ENCODE measurements around the gene CDC42BPA. TPM values are rescaled to one million over a fixed set of nuclear protein-coding genes. Genes with fewer than 3 reads are reported as not detected.
"Not testable (repeated sequence)": the region's sequence is repeated elsewhere in the genome, so short reads cannot be mapped to it uniquely, and the experiment has no call there.

The CDC42BPA gene
- total RNA-seq, 1 donor from 2014 or later = 61.6 TPM

DNA sequence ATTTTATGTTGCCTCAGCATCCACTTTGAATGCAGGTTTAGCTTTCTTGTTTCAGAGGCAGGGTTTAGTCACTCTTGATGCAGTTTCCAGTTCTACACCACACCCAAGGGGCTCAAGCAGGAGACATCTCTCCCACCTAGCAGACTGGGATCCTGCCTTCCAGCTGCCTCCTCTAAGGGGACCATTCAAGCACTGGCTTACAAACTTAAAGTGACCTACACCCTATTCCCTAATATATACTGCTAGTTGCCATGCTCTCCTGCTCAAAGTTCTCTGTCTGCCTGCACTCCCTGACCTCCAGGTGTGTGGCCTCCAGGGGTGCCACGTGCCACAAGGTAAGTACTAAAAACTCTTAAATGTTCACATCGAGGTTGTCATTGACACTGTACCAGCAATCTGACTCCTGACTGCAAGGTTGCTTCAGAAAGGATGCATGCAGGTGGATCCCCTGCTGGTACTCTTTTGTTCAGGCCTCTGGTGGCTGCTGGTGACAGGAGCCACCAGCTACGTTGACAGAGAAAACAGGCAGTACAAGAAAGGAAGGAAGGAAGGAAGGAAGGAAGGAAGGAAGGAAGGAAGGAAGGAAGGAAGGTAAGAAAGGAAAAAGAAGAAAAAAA is 192.3 kb downstream of the CDC42BPA start:
- no peak overlapping the region for H3K27ac Mint-ChIP-seq (ENCODE audit: unreplicated experiment)
- no peaks in the 10 kb centered on the region for H3K9me3 Mint-ChIP-seq (ENCODE audit: low read depth)
- peaks cover 7% of the 10 kb centered on the region for H3K4me1 Mint-ChIP-seq (ENCODE audit: low read depth)
- peaks cover 11% of the 10 kb centered on the region for H3K36me3 Mint-ChIP-seq (ENCODE audit: low read depth)
- no peak for DNase-seq (ENCODE audit: low spot score)
- no peaks in the 10 kb centered on the region for H3K27me3 Mint-ChIP-seq (ENCODE audit: low read depth)
- no peak overlapping the region for H3K4me3 Mint-ChIP-seq (ENCODE audit: unreplicated experiment)
- TF ChIP-seq, protein P1, sequence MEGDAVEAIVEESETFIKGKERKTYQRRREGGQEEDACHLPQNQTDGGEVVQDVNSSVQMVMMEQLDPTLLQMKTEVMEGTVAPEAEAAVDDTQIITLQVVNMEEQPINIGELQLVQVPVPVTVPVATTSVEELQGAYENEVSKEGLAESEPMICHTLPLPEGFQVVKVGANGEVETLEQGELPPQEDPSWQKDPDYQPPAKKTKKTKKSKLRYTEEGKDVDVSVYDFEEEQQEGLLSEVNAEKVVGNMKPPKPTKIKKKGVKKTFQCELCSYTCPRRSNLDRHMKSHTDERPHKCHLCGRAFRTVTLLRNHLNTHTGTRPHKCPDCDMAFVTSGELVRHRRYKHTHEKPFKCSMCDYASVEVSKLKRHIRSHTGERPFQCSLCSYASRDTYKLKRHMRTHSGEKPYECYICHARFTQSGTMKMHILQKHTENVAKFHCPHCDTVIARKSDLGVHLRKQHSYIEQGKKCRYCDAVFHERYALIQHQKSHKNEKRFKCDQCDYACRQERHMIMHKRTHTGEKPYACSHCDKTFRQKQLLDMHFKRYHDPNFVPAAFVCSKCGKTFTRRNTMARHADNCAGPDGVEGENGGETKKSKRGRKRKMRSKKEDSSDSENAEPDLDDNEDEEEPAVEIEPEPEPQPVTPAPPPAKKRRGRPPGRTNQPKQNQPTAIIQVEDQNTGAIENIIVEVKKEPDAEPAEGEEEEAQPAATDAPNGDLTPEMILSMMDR (IDR thresholded peaks at IDR 0.05) = no peak

DNA sequence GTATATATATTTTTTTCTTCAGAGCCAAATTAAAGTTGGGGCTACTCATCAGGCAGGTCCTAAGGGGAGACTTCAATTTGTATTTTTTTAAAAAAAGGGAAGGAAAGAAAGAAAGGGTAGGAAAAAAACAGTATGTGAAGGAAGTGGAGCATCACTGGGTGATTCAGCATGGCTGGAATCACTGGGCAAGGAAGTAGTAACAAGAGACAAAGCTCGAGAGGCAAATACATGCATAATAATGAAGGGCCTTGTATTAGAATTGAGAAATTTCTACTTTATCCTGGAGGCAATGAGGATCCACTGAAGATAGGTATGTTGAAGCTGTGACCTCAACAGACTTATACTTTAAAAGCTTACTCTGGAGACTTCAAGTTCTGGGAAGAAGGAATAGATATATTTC is 193.8 kb downstream of the CDC42BPA start:
- H3K9me3 Mint-ChIP-seq (ENCODE audit: low read depth) = no peaks in the 10 kb centered on the region
- TF ChIP-seq, protein P1 (IDR thresholded peaks at IDR 0.05) = no peak
- H3K36me3 Mint-ChIP-seq (ENCODE audit: low read depth) = peaks cover 11% of the 10 kb centered on the region
- H3K27me3 Mint-ChIP-seq (ENCODE audit: low read depth) = no peaks in the 10 kb centered on the region
- DNase-seq (ENCODE audit: low spot score) = no peak
- no peak overlapping the region for H3K27ac Mint-ChIP-seq (ENCODE audit: unreplicated experiment)
- peaks cover 4% of the 10 kb centered on the region for H3K4me1 Mint-ChIP-seq (ENCODE audit: low read depth)
- H3K4me3 Mint-ChIP-seq (ENCODE audit: unreplicated experiment) = no peak overlapping the region

DNA sequence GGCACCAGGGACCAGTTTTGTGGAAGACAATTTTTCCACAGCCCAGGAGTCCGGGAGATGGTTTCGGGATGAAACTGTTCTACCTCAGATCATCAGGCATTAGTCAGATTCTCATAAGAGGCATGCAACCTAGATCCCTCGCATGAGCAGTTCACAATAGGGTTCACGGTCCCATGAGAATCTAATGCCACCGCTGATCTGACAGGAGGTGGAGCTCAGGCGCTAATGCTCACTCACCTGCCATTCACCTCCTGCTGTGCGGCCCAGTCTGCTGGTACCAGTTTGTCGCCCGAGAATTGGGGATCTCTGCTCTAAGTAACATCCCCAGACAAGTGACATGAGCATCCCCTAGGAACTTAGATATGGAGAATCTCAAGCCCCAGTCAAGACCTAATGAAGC is 197.5 kb downstream of the CDC42BPA start:
- DNase-seq (ENCODE audit: low spot score) = no peak
- peaks cover 3% of the 10 kb centered on the region for H3K36me3 Mint-ChIP-seq (ENCODE audit: low read depth)
- H3K4me1 Mint-ChIP-seq (ENCODE audit: low read depth) = no peaks in the 10 kb centered on the region
- no peak overlapping the region for H3K27ac Mint-ChIP-seq (ENCODE audit: unreplicated experiment)
- H3K4me3 Mint-ChIP-seq (ENCODE audit: unreplicated experiment) = no peak overlapping the region
- TF ChIP-seq, protein P1 (IDR thresholded peaks at IDR 0.05) = no peak
- H3K27me3 Mint-ChIP-seq (ENCODE audit: low read depth) = no peaks in the 10 kb centered on the region
- no peaks in the 10 kb centered on the region for H3K9me3 Mint-ChIP-seq (ENCODE audit: low read depth)

DNA sequence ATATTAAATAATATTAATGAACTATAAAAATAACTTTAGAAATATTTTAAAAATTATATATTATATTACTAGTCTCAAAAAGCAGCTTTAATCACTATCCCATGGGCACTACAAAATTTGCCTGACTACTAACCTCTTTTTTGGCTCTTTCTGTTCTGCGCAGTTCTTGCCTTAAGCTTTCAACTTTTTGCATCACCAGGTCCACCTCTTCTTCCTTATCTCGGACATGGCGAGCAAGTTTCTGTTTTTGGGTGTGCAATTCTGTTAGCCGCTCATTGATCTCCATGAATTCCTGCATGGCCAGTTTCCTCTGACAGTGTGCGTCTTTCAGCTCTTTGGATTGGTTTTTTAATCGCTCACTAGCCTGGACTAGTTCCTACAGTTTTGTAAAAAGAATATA is 205.8 kb downstream of the CDC42BPA start:
- Mint-ChIP-seq H3K27ac (ENCODE audit: unreplicated experiment) (no peak overlapping the region), H3K36me3 (ENCODE audit: low read depth) (peaks cover 14% of the 10 kb centered on the region), H3K9me3 (ENCODE audit: low read depth) (no peaks in the 10 kb centered on the region), H3K4me3 (ENCODE audit: unreplicated experiment) (no peak overlapping the region), H3K4me1 (ENCODE audit: low read depth) (no peaks in the 10 kb centered on the region), H3K27me3 (ENCODE audit: low read depth) (no peaks in the 10 kb centered on the region)
- TF ChIP-seq, protein P1 (IDR thresholded peaks at IDR 0.05) = no peak
- DNase-seq (ENCODE audit: low spot score) = no peak

DNA sequence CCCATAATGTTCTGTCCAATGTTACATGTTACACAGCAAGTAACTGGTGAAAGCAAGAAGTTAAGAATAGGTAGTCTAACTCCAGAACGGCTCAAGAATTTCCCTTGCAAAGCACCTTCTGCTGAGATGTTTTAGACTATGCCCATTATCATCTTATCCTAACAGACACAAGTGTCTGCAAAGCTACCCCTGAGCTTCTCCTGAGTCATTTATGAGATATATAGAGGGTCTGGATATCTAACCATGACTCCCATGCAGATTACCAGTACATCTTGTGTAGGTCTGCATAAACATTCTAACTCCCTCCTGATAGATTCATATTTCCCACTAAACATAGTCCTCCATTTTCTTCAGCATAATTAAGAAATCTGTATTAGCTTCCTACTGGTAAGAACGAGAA is 206.5 kb downstream of the CDC42BPA start:
- DNase-seq (ENCODE audit: low spot score) = no peak
- peaks cover 18% of the 10 kb centered on the region for H3K36me3 Mint-ChIP-seq (ENCODE audit: low read depth)
- H3K4me3 Mint-ChIP-seq (ENCODE audit: unreplicated experiment) = no peak overlapping the region
- H3K4me1 Mint-ChIP-seq (ENCODE audit: low read depth) = no peaks in the 10 kb centered on the region
- no peak overlapping the region for H3K27ac Mint-ChIP-seq (ENCODE audit: unreplicated experiment)
- TF ChIP-seq, protein P1 (IDR thresholded peaks at IDR 0.05) = no peak
- H3K27me3 Mint-ChIP-seq (ENCODE audit: low read depth) = no peaks in the 10 kb centered on the region
- H3K9me3 Mint-ChIP-seq (ENCODE audit: low read depth) = peaks cover 2% of the 10 kb centered on the region

DNA sequence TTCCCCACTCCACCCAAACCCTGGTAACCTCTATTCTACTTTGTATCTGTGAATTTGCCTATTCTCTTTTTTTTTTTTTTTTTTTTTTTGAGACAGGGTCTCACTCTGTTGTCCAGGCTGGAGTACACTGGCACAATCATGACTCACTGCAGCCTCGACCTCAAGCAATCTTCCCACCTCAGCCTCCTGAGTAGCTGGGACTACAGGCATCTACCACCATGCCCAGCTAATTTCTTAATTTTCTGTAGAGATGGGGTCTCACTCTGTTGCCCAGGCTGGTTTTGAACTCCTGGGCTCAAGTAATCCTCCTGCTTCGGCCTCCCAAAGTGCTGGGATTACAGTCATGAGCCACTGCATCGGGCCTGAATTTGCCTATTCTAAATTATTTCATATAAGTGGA is 213.0 kb downstream of the CDC42BPA start:
- H3K4me1 Mint-ChIP-seq (ENCODE audit: low read depth); H3K27me3 Mint-ChIP-seq (ENCODE audit: low read depth); DNase-seq (ENCODE audit: low spot score); H3K27ac Mint-ChIP-seq (ENCODE audit: unreplicated experiment); H3K4me3 Mint-ChIP-seq (ENCODE audit: unreplicated experiment): not testable (repeated sequence)
- Mint-ChIP-seq H3K9me3 (ENCODE audit: low read depth) (peaks cover 11% of the 10 kb centered on the region), H3K36me3 (ENCODE audit: low read depth) (peaks cover 22% of the 10 kb centered on the region)

Data from chondrocyte (in vitro differentiated cells).